OCI-LY3 (cell line): ENCODE results near the gene ZFAND4.

Source experiments
- H2AFZ ChIP-seq: fragments of 200-600, 300-600 bp; shearing (Covaris generic); 2 replicates; pipeline ENCODE4 v1.6.0; 2014; ENCODE audit warnings: antibody characterized with exemption, low read depth, low read length
- H3K27ac ChIP-seq: fragments of 200-600, 300-600 bp; sonication (generic); 2 replicates; pipeline ENCODE4 v1.5.1; 2014; ENCODE audit warnings: mild to moderate bottlenecking, low read length, moderate library complexity, mixed read lengths
- H3K27me3 ChIP-seq: fragments of 200-600, 300-600 bp; sonication (generic); 2 replicates; pipeline ENCODE4 v1.6.1; 2014; ENCODE audit warnings: low read depth, low read length, mixed read lengths
- H3K36me3 ChIP-seq: fragments of 200-600, 300-600 bp; sonication (generic); replicated peaks from 2 replicates; pipeline ENCODE3; 2014; ENCODE audit warnings: low read depth, low read length, mixed read lengths
- H3K4me1 ChIP-seq: fragments of 300-600, 200-600 bp; sonication (generic); 2 replicates; pipeline ENCODE4 v1.6.1; 2014; ENCODE audit warnings: low read length, mixed read lengths
- H3K4me2 ChIP-seq: fragments of 200-600, 300-600 bp; sonication (generic); 2 replicates; pipeline ENCODE4 v1.6.1; 2014; ENCODE audit warnings: low read length, mixed read lengths
- H3K4me3 ChIP-seq: fragments of 300-600, 200-600 bp; sonication (generic); 2 replicates; pipeline ENCODE4 v1.5.1; 2014; ENCODE audit warnings: antibody characterized with exemption, mild to moderate bottlenecking, low read length, moderate library complexity
- H3K79me2 ChIP-seq: fragments of 300-600, 200-600 bp; shearing (Covaris generic); 2 replicates; pipeline ENCODE4 v1.6.1; 2014; ENCODE audit warnings: mild to moderate bottlenecking, low read length, mixed read lengths
- H3K9ac ChIP-seq: fragments of 300-600, 200-600 bp; shearing (Covaris generic); 2 replicates; pipeline ENCODE4 v1.6.0; 2014; ENCODE audit warnings: mild to moderate bottlenecking, low read length, moderate library complexity
- H3K9me3 ChIP-seq: fragments of 200-600, 300-600 bp; shearing (Covaris generic); 2 replicates; pipeline ENCODE4 v1.6.1; 2014; ENCODE audit warnings: low read length, mixed read lengths; ENCODE audit not compliant: insufficient read depth
- H4K20me1 ChIP-seq: fragments of 200-600, 300-600 bp; sonication (generic); 2 replicates; pipeline ENCODE4 v1.6.1; 2016; ENCODE audit warnings: low read length, mixed read lengths; ENCODE audit not compliant: insufficient read depth
- CTCF ChIP-seq: fragments of 200-600, 300-600 bp; sonication (generic); IDR thresholded peaks from 2 replicates; pipeline ENCODE4 v1.5.1; 2014; ENCODE audit warnings: antibody characterized with exemption, low read length, low read depth
- EZH2phosphoT487 ChIP-seq: fragments of 200-600 bp; shearing (Covaris generic); IDR thresholded peaks from 2 replicates; pipeline ENCODE4 v1.6.1; 2018; ENCODE audit warnings: antibody characterized with exemption, mixed run types, low read depth

The ZFAND4 gene

DNA sequence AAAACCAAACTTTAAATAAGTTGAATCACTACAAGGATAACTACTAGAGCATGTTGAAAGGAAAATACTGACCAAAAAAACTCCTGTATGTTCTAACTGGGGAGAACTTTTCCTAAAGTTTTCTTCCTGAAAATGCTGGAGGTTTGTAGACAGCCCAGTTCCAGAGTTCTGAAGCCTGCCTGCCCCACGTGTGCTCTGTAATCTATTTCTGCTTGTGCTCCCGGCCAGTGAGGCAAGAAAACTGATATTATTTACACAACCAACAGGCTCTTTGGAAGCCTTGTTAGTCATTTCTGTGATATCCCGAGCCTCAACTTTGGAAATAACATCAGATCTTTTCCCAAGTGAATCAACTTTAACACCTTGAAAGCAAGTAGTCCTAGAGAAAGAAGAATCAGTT, 46.7 kb downstream of the ZFAND4 start:
- Histone ChIP-seq H3K27me3 (no peaks in the 10 kb centered on the region), H2AFZ (no peak overlapping the region), H3K9ac (no peak overlapping the region), H3K4me2 (no peak overlapping the region), H3K27ac (no peak overlapping the region), H3K36me3 (no peaks in the 10 kb centered on the region), H3K4me3 (no peak overlapping the region), H3K9me3 (no peaks in the 10 kb centered on the region), H3K79me2 (no peaks in the 10 kb centered on the region), H4K20me1 (no peaks in the 10 kb centered on the region), H3K4me1 (no peaks in the 10 kb centered on the region)
- TF ChIP-seq CTCF (no peak), EZH2phosphoT487 (no peak)

DNA sequence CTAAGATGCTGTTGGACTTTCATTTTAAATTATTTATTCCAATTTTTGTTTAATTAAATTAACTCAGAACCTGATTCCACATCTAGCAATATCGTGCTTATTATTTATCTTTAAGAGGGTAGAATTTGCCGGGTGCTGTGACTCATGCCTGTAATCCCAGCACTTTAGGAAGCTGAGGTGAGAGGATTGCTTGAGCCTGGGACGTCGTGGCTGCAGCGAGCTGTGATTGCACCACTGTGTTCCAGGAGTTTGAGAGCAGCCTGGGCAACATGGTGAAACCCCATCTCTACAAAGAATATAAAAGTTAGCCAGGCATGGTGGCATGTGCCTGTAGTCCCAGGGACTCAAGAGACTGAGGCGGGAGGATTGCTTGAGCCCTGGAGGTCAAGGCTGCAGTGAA, 47.8 kb downstream of the ZFAND4 start:
- Histone ChIP-seq H3K36me3 (no peaks in the 10 kb centered on the region), H3K4me3 (no peak overlapping the region), H3K4me2 (no peak overlapping the region), H2AFZ (no peak overlapping the region), H3K9me3 (no peaks in the 10 kb centered on the region), H3K9ac (no peak overlapping the region), H3K4me1 (no peaks in the 10 kb centered on the region), H3K27me3 (no peaks in the 10 kb centered on the region), H4K20me1 (no peaks in the 10 kb centered on the region), H3K27ac (no peak overlapping the region), H3K79me2 (no peaks in the 10 kb centered on the region)
- no peak for TF ChIP-seq CTCF
- TF ChIP-seq EZH2phosphoT487: no peak

DNA sequence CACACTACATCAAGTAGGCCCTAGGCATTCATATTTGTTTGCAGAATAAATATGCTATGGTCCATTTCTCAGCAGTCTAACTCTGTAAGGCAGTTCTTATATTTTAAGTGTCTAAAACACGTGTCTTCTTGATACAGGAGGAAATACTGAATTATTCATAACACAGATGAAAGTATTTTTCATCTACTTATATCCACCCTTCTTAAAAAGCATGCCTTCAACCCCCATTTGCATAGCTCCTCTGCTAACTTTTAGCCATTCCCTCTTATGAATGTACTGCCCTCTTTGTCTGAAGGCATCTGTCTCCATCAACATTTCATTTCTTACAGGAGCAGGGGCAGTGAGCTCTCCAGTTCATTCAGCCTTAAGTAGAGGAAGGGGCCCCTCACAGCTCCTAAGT, 57.7 kb downstream of the ZFAND4 start:
- no peak overlapping the region for H3K4me3 ChIP-seq

GRCh38 chr10:45612741-45613140, 59.8 kb downstream of the ZFAND4 start:
- Histone ChIP-seq H3K4me1 (no peaks in the 10 kb centered on the region), H3K4me2 (no peak overlapping the region), H3K9me3 (no peaks in the 10 kb centered on the region), H3K9ac (no peak overlapping the region), H2AFZ (no peak overlapping the region), H3K79me2 (no peaks in the 10 kb centered on the region), H3K27ac (no peak overlapping the region), H4K20me1 (no peaks in the 10 kb centered on the region), H3K36me3 (no peaks in the 10 kb centered on the region), H3K27me3 (no peaks in the 10 kb centered on the region), H3K4me3 (no peak overlapping the region)
- TF ChIP-seq EZH2phosphoT487: no peak
- no peak for TF ChIP-seq CTCF

More for the DNA sequence above, 57.7 kb downstream of the ZFAND4 start:
- no peak for TF ChIP-seq CTCF
- TF ChIP-seq EZH2phosphoT487: no peak
- Histone ChIP-seq H4K20me1 (no peaks in the 10 kb centered on the region), H3K9ac (no peak overlapping the region), H3K9me3 (no peaks in the 10 kb centered on the region), H3K36me3 (no peaks in the 10 kb centered on the region), H2AFZ (no peak overlapping the region), H3K27ac (no peak overlapping the region), H3K27me3 (no peaks in the 10 kb centered on the region), H3K4me1 (no peaks in the 10 kb centered on the region), H3K79me2 (no peaks in the 10 kb centered on the region), H3K4me2 (no peak overlapping the region)
